ENCODE measurements around the gene ZNF426. TPM values are rescaled to one million over a fixed set of nuclear protein-coding genes. Genes with fewer than 3 reads are reported as not detected.

ZNF426 gene
- total and polyA plus RNA-seq, 2 donors (not counting 3 experiments of a cell fraction or from before 2014, with no cell fraction given): 2.4 to 16.1 TPM

GRCh38 chr19:9531933-9532332 is 6.5 kb downstream of the ZNF426 start:
- ChIA-PET CTCF (no interaction called here), POLR2A (no interaction called here)
- no peak for FAIRE-seq
- intact Hi-C loops (cut with micrococcal nuclease): no loop called here
- H3K79me2 ChIP-seq (ENCODE audit: control insufficient read depth, insufficient read depth, low read length): peaks cover 8% of the 10 kb centered on the region
- no peak overlapping the region for H3K4me2 ChIP-seq (ENCODE audit: insufficient read depth, low read length)
- H3K27me3 ChIP-seq (ENCODE audit: control insufficient read depth in 2 of 2, insufficient read depth in 2 of 2, low read length in 2 of 2): no peaks in the 10 kb centered on the region
- dilution Hi-C loops (cut with MboI; ENCODE audit: extremely low pct_ligation_motif_present, low sequenced_read_pairs): no loop called here
- H4K20me1 ChIP-seq (replicated peaks; ENCODE audit: control insufficient read depth, extremely low read depth, insufficient read depth, low read length): no peaks in the 10 kb centered on the region
- no peak overlapping the region for H3K4me3 ChIP-seq (replicated peaks in 1 of 3; ENCODE audit: insufficient read depth in 1 of 3, low read depth in 1 of 3, low read length in 3 of 3)
- no TSS peak for BruUV-seq (replicated peaks)
- no peaks in the 10 kb centered on the region for H3K9me1 ChIP-seq (replicated peaks; ENCODE audit: control insufficient read depth, extremely low read depth, insufficient read depth, low read length)
- H3K4me1 ChIP-seq (ENCODE audit: control insufficient read depth, extremely low read depth, insufficient read depth, low read length): no peaks in the 10 kb centered on the region
- no peak overlapping the region for H2AFZ ChIP-seq (ENCODE audit: low read depth, low read length)
- TF ChIP-seq CTCF (IDR thresholded peaks at IDR 0.05; ENCODE audit: extremely low read depth in 1 of 2, insufficient read depth in 1 of 2, low read depth in 1 of 2, low read length in 2 of 2): no peak
- no peak for TF ChIP-seq FOS (IDR thresholded peaks at IDR 0.05; ENCODE audit: borderline replicate concordance, insufficient read depth, low read length)
- no peak for TF ChIP-seq GATA2 (IDR thresholded peaks at IDR 0.05; ENCODE audit: insufficient read depth, insufficient read length, low read depth, low read length)
- TF ChIP-seq MAX (IDR thresholded peaks at IDR 0.05; ENCODE audit: insufficient read depth, insufficient read length): no peak
- no peak for TF ChIP-seq POLR2A (IDR thresholded peaks at IDR 0.05; ENCODE audit: low read depth, low read length)
- no peak for TF ChIP-seq POLR2AphosphoS5 (IDR thresholded peaks at IDR 0.05; ENCODE audit: insufficient read depth, low read depth, low read length)
- no peak for DNase-seq (ENCODE audit: low read depth, low spot score)
- H3K9ac ChIP-seq (replicated peaks; ENCODE audit: extremely low read depth, insufficient read depth, low read length): no peak overlapping the region
- H3K9me3 ChIP-seq (replicated peaks; ENCODE audit: control insufficient read depth, insufficient read depth, low read length): peaks cover 33% of the 10 kb centered on the region
- no peak overlapping the region for H3K27ac ChIP-seq (ENCODE audit: insufficient read depth, low read depth, low read length)
- H3K36me3 ChIP-seq (ENCODE audit: control insufficient read depth in 2 of 2, extremely low read depth in 1 of 2, insufficient read depth in 2 of 2, low read length in 2 of 2): peaks cover 40 to 54% of the 10 kb centered on the region in 2 experiments

All from endothelial cell of umbilical vein (primary cell).